GM12878 (cell line): ENCODE data around the gene GNLY. TPM values are rescaled to one million over a fixed set of nuclear protein-coding genes. Genes with fewer than 3 reads are reported as not detected.

Source experiments
- ATAC-seq: fragments of 200-7000 bp; cut with Tn5 transposase; 3 replicates; pipeline ENCODE4 v1.9.1; 2020; ENCODE audit warnings: mild to moderate bottlenecking, moderate library complexity
- BruUV-seq: library from RNA; stranded (reverse); fragments of 400-500 nt; replicated peaks from 2 replicates; lab custom pipeline; 2021; lab: Mats Ljungman, UMichigan
- CTCF ChIA-PET: fragments of 300-600 bp; sonication (Branson Sonifier 250); formaldehyde crosslinking; extraction: SDS; loops from one replicate; lab custom pipeline; 2021; ENCODE audit warnings: inconsistent platforms; lab: Yijun Ruan, JAX
- POLR2A ChIA-PET: fragments of 350-600 bp; formaldehyde crosslinking; extraction: SDS; loops from one replicate; lab custom pipeline; 2021; ENCODE audit warnings: inconsistent platforms; lab: Charles Lee
- RAD21 ChIA-PET: fragments of 300-600 bp; sonication (Branson Sonifier 250); formaldehyde crosslinking; loops from one replicate; lab custom pipeline; 2023; ENCODE audit warnings: antibody characterized with exemption; ENCODE audit not compliant: unreplicated experiment; lab: Charles Lee
- SMC1A ChIA-PET: fragments of 300-600 bp; sonication (Branson Sonifier 250); formaldehyde crosslinking; loops from one replicate; lab custom pipeline; 2023; ENCODE audit not compliant: unreplicated experiment, uncharacterized antibody; lab: Charles Lee
- DNase-seq: peaks from one replicate; pipeline ENCODE4 v3.0.0-alpha.2; 2011; ENCODE audit warnings: low read depth, low spot score
- FAIRE-seq: peaks from 3 replicates; lab custom pipeline; 2011; peaks lifted over from hg19 to GRCh38; lab: Jason Lieb, UNC
- H2AFZ ChIP-seq: 2 replicates; pipeline ENCODE4 v1.6.0; 2011; ENCODE audit warnings: low read depth, low read length, control low read depth; ENCODE audit not compliant: control insufficient read depth
- H3K27ac ChIP-seq: 2 replicates; pipeline ENCODE4 v1.5.1; 2011; ENCODE audit warnings: control low read depth; ENCODE audit not compliant: control insufficient read depth, insufficient read depth
- H3K27me3 ChIP-seq, 2 experiments: replicated peaks in 1 of 2; 2 replicates each; pipeline versions ENCODE4 v1.6.0 to v1.6.1; 2011; ENCODE audit warnings: low read length in 1 of 2; ENCODE audit not compliant: control insufficient read depth in 2 of 2, insufficient read depth in 2 of 2
- H3K36me3 ChIP-seq, 2 experiments: 2 replicates each; pipeline ENCODE4 v1.5.1; 2011; ENCODE audit warnings: low read length in 1 of 2; ENCODE audit not compliant: control insufficient read depth in 2 of 2, insufficient read depth in 2 of 2
- H3K4me1 ChIP-seq: 2 replicates; pipeline ENCODE4 v1.6.1; 2011; ENCODE audit warnings: mild to moderate bottlenecking, low read length, moderate library complexity, mixed read lengths; ENCODE audit not compliant: control insufficient read depth, insufficient read depth
- H3K4me2 ChIP-seq: 2 replicates; pipeline ENCODE4 v1.6.0; 2011; ENCODE audit warnings: control low read depth; ENCODE audit not compliant: control insufficient read depth, insufficient read depth
- H3K4me3 ChIP-seq: fragments of 200-600 bp; sonication (generic); 2 replicates; pipeline ENCODE4 v1.5.1; 2016
- H3K79me2 ChIP-seq: 2 replicates; pipeline ENCODE4 v1.6.0; 2011; ENCODE audit warnings: low read length; ENCODE audit not compliant: control insufficient read depth, insufficient read depth
- H3K9ac ChIP-seq: 2 replicates; pipeline ENCODE4 v1.8.0; 2011; ENCODE audit warnings: low read length, control low read depth, mixed read lengths; ENCODE audit not compliant: control insufficient read depth, insufficient read depth
- H3K9me3 ChIP-seq: replicated peaks from 3 replicates; pipeline ENCODE4 v1.5.1; 2011; ENCODE audit warnings: mild to moderate bottlenecking, low read length; ENCODE audit not compliant: control insufficient read depth, insufficient read depth
- H4K20me1 ChIP-seq: 2 replicates; pipeline ENCODE4 v1.6.0; 2011; ENCODE audit not compliant: control insufficient read depth, insufficient read depth
- BACH1 ChIP-seq: fragments of 450-650 bp; IDR thresholded peaks from 2 replicates; pipeline ENCODE4 v1.6.1; 2017; ENCODE audit warnings: mild to moderate bottlenecking, borderline replicate concordance
- GATAD2B ChIP-seq: fragments of 450-650 bp; conservative IDR thresholded peaks from 2 replicates; pipeline ENCODE4 v1.6.1; 2017; ENCODE audit warnings: low read depth, mild to moderate bottlenecking, moderate library complexity
- IRF4 ChIP-seq: IDR thresholded peaks from 2 replicates; pipeline ENCODE4 v1.6.1; 2011; ENCODE audit warnings: low read depth, low read length
- MYC ChIP-seq: IDR thresholded peaks from 2 replicates; pipeline ENCODE4 v1.6.1; 2011; ENCODE audit warnings: mild to moderate bottlenecking, low read length, moderate library complexity, inconsistent platforms; ENCODE audit not compliant: insufficient read depth, insufficient replicate concordance, insufficient read length, severe bottlenecking
- POLR2A ChIP-seq: IDR thresholded peaks from 2 replicates; pipeline ENCODE4 v1.6.1; 2011; ENCODE audit warnings: low read depth, mild to moderate bottlenecking, low read length
- RUNX3 ChIP-seq: IDR thresholded peaks from 2 replicates; pipeline ENCODE4 v1.6.1; 2012; ENCODE audit warnings: low read length, inconsistent platforms
- TAF1 ChIP-seq: IDR thresholded peaks from 2 replicates; pipeline ENCODE4 v1.6.1; 2011; ENCODE audit warnings: mild to moderate bottlenecking, low read depth, low read length, borderline replicate concordance
- ZNF217 ChIP-seq: fragments of 450-650 bp; IDR thresholded peaks from 2 replicates; pipeline ENCODE4 v1.6.1; 2017; ENCODE audit warnings: antibody characterized with exemption, mild to moderate bottlenecking
- ZSCAN29 ChIP-seq: fragments of 450-650 bp; IDR thresholded peaks from 2 replicates; pipeline ENCODE4 v1.6.1; 2017; ENCODE audit warnings: mild to moderate bottlenecking, moderate library complexity
- ZZZ3 ChIP-seq: IDR thresholded peaks from 2 replicates; pipeline ENCODE4 v1.6.1; 2011; ENCODE audit warnings: low read depth; ENCODE audit not compliant: control insufficient read depth, insufficient read length
- WGBS: methylation state at CpG from one replicate; pipeline ENCODE4 v1.1.6; 2016; ENCODE audit warnings: low lambda C conversion rate; ENCODE audit not compliant: insufficient replicate concordance, insufficient coverage; ENCODE audit errors: missing lambda C conversion rate; 5-methylcytosine and 5-hydroxymethylcytosine counted together
- in situ Hi-C: fragments of 300-500 bp; cut with MboI; formaldehyde crosslinking; loops from 9 replicates; pipeline ENCODE4 v1.14.3; 2018; ENCODE audit warnings: mixed read lengths
- intact Hi-C: fragments of 100-400 bp; cut with micrococcal nuclease; formaldehyde crosslinking; loops from one replicate; pipeline ENCODE4 v1.14.2; 2022; ENCODE audit not compliant: unreplicated experiment
- polyA plus RNA-seq, 11 experiments: library from polyadenylated mRNA; depleted of rRNA in 4 of 11; unstranded in 6 of 11; stranded (reverse) in 5 of 11; fragments of >200 nt; fragmentation: Nextera tagmentation in 4 of 11; fragmentation: Illumina TruSeq in 1 of 11; extraction: Ambion mirVana in 4 of 11; extraction: Trizol in 1 of 11; gene quantifications; 1 replicate in 1 of 11; 2 replicates in 10 of 11; pipeline versions ENCODE4 v1.2.1 to v1.2.3, GENCODE V29; 2011 to 2016; ENCODE audit warnings: inconsistent platforms in 2 of 11, missing spikeins in 2 of 11, low read depth in 1 of 11
- total RNA-seq, 4 experiments: library from RNA; depleted of rRNA in 3 of 4; stranded (reverse); fragments of >200 nt in 3 of 4; fragmentation: Illumina TruSeq in 1 of 4; extraction: Trizol in 1 of 4; gene quantifications; 2 replicates each; pipeline versions ENCODE4 v1.2.1 to v1.2.3, GENCODE V29; 2013 to 2021
- TF ChIP-seq, protein P1 (sequence below): IDR thresholded peaks from 2 replicates; pipeline ENCODE4 v1.6.1; 2012; ENCODE audit warnings: low read depth, low read length, improper control_type of control experiment
- TF ChIP-seq, protein P2 (sequence below): fragments of 450-650 bp; IDR thresholded peaks from 2 replicates; pipeline ENCODE4 v1.6.1; 2017; ENCODE audit warnings: mild to moderate bottlenecking
- TF ChIP-seq, protein P3 (sequence below): fragments of 450-650 bp; IDR thresholded peaks from 2 replicates; pipeline ENCODE4 v1.6.1; 2017; ENCODE audit warnings: mild to moderate bottlenecking, moderate library complexity
- TF ChIP-seq, protein P4 (sequence below): fragments of 450-650 bp; conservative IDR thresholded peaks from 2 replicates; pipeline ENCODE4 v1.6.1; 2017; ENCODE audit warnings: mild to moderate bottlenecking, moderate library complexity
- TF ChIP-seq, protein P5 (sequence below): IDR thresholded peaks from 2 replicates; pipeline ENCODE4 v1.6.1; 2012; ENCODE audit warnings: low read depth, low read length, improper control_type of control experiment

The GNLY gene
- total and polyA plus RNA-seq, 10 of the 15 experiments (the other 5 are each of a cell fraction or from before 2014, with no cell fraction given) = 0.18 to 0.42 TPM; not detected in 8

DNA sequence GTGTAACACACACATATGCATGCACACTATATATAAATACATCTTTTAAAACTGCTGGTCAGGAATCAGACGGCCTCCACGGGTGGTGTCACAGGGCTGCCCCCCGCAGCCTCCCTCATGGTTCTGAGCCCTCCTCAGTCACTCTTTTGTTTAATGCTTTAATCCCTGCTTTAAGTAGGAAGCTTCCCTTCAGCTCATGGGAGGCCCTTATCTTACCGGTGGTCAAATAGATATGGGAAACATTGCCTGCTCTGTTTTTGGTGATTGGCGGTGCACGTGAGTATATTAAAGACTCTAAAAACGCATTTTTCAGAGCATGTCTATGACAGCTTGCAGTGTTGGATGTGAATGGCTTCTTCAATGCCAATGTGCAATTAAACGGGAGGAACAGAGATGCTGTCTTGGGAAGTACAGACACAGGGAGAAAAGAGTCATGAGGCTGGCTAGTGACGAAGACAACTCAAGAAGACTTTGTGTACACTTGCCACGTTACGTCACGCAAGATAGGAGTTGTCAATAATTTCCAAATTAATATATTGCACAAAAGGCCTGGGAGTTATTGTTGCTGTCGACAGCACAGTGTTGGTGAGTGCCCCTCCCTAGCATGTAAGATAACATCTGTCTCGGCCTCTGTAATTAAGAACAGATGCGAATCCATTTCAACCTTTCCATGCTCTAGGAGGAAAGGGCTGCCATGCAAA lies 23.3 kb downstream of the GNLY start:
- SMC1A ChIA-PET = interaction anchor here (1.1 to 3.6 kb wide), 3 partner anchors 9 to 96 kb away, joined by 3 to 22 read pairs (median 3); no protein-coding TSS in a partner anchor
- intact Hi-C loops (no loop called here), in situ Hi-C loops (no loop called here)
- H3K27ac ChIP-seq = no peak overlapping the region
- TF ChIP-seq POLR2A (no peak), MYC (no peak), TAF1 (no peak), GATAD2B (no peak), BACH1 (no peak), ZZZ3 (no peak), RUNX3 (no peak), ZNF217 (no peak), IRF4 (no peak), ZSCAN29 (no peak)
- TF ChIP-seq, protein P1, sequence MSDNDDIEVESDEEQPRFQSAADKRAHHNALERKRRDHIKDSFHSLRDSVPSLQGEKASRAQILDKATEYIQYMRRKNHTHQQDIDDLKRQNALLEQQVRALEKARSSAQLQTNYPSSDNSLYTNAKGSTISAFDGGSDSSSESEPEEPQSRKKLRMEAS = no peak
- TF ChIP-seq, protein P2, sequence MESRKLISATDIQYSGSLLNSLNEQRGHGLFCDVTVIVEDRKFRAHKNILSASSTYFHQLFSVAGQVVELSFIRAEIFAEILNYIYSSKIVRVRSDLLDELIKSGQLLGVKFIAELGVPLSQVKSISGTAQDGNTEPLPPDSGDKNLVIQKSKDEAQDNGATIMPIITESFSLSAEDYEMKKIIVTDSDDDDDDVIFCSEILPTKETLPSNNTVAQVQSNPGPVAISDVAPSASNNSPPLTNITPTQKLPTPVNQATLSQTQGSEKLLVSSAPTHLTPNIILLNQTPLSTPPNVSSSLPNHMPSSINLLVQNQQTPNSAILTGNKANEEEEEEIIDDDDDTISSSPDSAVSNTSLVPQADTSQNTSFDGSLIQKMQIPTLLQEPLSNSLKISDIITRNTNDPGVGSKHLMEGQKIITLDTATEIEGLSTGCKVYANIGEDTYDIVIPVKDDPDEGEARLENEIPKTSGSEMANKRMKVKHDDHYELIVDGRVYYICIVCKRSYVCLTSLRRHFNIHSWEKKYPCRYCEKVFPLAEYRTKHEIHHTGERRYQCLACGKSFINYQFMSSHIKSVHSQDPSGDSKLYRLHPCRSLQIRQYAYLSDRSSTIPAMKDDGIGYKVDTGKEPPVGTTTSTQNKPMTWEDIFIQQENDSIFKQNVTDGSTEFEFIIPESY = no peak
- TF ChIP-seq, protein P3, sequence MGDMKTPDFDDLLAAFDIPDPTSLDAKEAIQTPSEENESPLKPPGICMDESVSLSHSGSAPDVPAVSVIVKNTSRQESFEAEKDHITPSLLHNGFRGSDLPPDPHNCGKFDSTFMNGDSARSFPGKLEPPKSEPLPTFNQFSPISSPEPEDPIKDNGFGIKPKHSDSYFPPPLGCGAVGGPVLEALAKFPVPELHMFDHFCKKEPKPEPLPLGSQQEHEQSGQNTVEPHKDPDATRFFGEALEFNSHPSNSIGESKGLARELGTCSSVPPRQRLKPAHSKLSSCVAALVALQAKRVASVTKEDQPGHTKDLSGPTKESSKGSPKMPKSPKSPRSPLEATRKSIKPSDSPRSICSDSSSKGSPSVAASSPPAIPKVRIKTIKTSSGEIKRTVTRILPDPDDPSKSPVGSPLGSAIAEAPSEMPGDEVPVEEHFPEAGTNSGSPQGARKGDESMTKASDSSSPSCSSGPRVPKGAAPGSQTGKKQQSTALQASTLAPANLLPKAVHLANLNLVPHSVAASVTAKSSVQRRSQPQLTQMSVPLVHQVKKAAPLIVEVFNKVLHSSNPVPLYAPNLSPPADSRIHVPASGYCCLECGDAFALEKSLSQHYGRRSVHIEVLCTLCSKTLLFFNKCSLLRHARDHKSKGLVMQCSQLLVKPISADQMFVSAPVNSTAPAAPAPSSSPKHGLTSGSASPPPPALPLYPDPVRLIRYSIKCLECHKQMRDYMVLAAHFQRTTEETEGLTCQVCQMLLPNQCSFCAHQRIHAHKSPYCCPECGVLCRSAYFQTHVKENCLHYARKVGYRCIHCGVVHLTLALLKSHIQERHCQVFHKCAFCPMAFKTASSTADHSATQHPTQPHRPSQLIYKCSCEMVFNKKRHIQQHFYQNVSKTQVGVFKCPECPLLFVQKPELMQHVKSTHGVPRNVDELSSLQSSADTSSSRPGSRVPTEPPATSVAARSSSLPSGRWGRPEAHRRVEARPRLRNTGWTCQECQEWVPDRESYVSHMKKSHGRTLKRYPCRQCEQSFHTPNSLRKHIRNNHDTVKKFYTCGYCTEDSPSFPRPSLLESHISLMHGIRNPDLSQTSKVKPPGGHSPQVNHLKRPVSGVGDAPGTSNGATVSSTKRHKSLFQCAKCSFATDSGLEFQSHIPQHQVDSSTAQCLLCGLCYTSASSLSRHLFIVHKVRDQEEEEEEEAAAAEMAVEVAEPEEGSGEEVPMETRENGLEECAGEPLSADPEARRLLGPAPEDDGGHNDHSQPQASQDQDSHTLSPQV = no peak
- TF ChIP-seq, protein P4, sequence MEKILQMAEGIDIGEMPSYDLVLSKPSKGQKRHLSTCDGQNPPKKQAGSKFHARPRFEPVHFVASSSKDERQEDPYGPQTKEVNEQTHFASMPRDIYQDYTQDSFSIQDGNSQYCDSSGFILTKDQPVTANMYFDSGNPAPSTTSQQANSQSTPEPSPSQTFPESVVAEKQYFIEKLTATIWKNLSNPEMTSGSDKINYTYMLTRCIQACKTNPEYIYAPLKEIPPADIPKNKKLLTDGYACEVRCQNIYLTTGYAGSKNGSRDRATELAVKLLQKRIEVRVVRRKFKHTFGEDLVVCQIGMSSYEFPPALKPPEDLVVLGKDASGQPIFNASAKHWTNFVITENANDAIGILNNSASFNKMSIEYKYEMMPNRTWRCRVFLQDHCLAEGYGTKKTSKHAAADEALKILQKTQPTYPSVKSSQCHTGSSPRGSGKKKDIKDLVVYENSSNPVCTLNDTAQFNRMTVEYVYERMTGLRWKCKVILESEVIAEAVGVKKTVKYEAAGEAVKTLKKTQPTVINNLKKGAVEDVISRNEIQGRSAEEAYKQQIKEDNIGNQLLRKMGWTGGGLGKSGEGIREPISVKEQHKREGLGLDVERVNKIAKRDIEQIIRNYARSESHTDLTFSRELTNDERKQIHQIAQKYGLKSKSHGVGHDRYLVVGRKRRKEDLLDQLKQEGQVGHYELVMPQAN = no peak
- TF ChIP-seq, protein P5, sequence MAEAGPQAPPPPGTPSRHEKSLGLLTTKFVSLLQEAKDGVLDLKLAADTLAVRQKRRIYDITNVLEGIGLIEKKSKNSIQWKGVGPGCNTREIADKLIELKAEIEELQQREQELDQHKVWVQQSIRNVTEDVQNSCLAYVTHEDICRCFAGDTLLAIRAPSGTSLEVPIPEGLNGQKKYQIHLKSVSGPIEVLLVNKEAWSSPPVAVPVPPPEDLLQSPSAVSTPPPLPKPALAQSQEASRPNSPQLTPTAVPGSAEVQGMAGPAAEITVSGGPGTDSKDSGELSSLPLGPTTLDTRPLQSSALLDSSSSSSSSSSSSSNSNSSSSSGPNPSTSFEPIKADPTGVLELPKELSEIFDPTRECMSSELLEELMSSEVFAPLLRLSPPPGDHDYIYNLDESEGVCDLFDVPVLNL = no peak
- no peaks in the 10 kb centered on the region for H3K4me1 ChIP-seq
- CTCF ChIA-PET = interaction anchor here (0.7 to 3.8 kb wide), 7 partner anchors 8 to 110 kb away, joined by 3 to 27 read pairs (median 9); no protein-coding TSS in a partner anchor
- DNase-seq = no peak
- POLR2A ChIA-PET = no interaction called here
- RAD21 ChIA-PET = no interaction called here
- WGBS = 58% methylated on average over 15 of the region's 15 CpGs
- H4K20me1 ChIP-seq = no peaks in the 10 kb centered on the region
- H3K36me3 ChIP-seq = no peaks in the 10 kb centered on the region
- ATAC-seq = no peak
- no peak overlapping the region for H3K4me2 ChIP-seq
- FAIRE-seq = no peak
- no peak overlapping the region for H3K4me3 ChIP-seq
- peaks cover 0 to 2% of the 10 kb centered on the region in 2 experiments; a peak in 2 of 4 replicates for H3K27me3 ChIP-seq
- no peak overlapping the region for H3K9ac ChIP-seq
- no peaks in the 10 kb centered on the region; the same call in 2 of the 3 replicates for H3K9me3 ChIP-seq
- no TSS peak for BruUV-seq
- no peaks in the 10 kb centered on the region for H3K79me2 ChIP-seq
- H2AFZ ChIP-seq = no peak overlapping the region
